DOHH2 (cell line): Measurements from ENCODE around the gene WDR33.

Experiments used
- H3F3A ChIP-seq: fragments of 200-600 bp; sonication (generic), shearing (Covaris generic); 2 replicates; pipeline ENCODE4 v1.6.0; 2016; ENCODE audit warnings: antibody characterized with exemption, mild to moderate bottlenecking; ENCODE audit not compliant: control insufficient read depth, insufficient read depth
- H3K27ac ChIP-seq: fragments of 200-600 bp; sonication (generic); 2 replicates; pipeline ENCODE4 v1.5.1; 2014; ENCODE audit warnings: low read depth, mild to moderate bottlenecking, low read length, moderate library complexity
- H3K27me3 ChIP-seq: fragments of 200-600 bp; sonication (generic); 2 replicates; pipeline ENCODE4 v1.6.1; 2014; ENCODE audit warnings: mild to moderate bottlenecking, low read length, mixed read lengths; ENCODE audit not compliant: control insufficient read depth
- H3K36me3 ChIP-seq: fragments of 200-600 bp; sonication (generic); 2 replicates; pipeline ENCODE4 v1.6.1; 2014; ENCODE audit warnings: mild to moderate bottlenecking, low read length, moderate library complexity, mixed read lengths; ENCODE audit not compliant: control insufficient read depth
- H3K4me1 ChIP-seq: fragments of 200-600 bp; sonication (generic); 2 replicates; pipeline ENCODE4 v1.6.1; 2014; ENCODE audit warnings: mild to moderate bottlenecking, low read length, mixed read lengths; ENCODE audit not compliant: control insufficient read depth
- H3K4me2 ChIP-seq: fragments of 200-600 bp; sonication (generic); 2 replicates; pipeline ENCODE4 v1.6.0; 2014; ENCODE audit warnings: mild to moderate bottlenecking, low read length, moderate library complexity
- H3K4me3 ChIP-seq: fragments of 200-600 bp; sonication (generic); 2 replicates; pipeline ENCODE4 v1.5.1; 2014; ENCODE audit warnings: mild to moderate bottlenecking, low read length, mixed read lengths
- H3K79me2 ChIP-seq: fragments of 200-600 bp; sonication (generic); 2 replicates; pipeline ENCODE4 v1.6.1; 2014; ENCODE audit warnings: mild to moderate bottlenecking, low read length, mixed read lengths; ENCODE audit not compliant: control insufficient read depth
- H3K9me2 ChIP-seq: fragments of 200-600 bp; sonication (generic); replicated peaks from 2 replicates; pipeline ENCODE4 v1.6.1; 2014; ENCODE audit warnings: mild to moderate bottlenecking, low read length, mixed read lengths; ENCODE audit not compliant: control insufficient read depth
- H3K9me3 ChIP-seq: fragments of 200-600 bp; sonication (generic); 2 replicates; pipeline ENCODE4 v1.6.1; 2014; ENCODE audit warnings: antibody characterized with exemption, low read length, mixed read lengths; ENCODE audit not compliant: control insufficient read depth, insufficient read depth
- H4K20me1 ChIP-seq: fragments of 200-600 bp; sonication (generic); 2 replicates; pipeline ENCODE4 v1.6.0; 2014; ENCODE audit warnings: low read depth, mild to moderate bottlenecking, antibody characterized with exemption, low read length, moderate library complexity; ENCODE audit not compliant: control insufficient read depth, insufficient read depth
- EZH2phosphoT487 ChIP-seq: fragments of 200-600 bp; sonication (generic); IDR thresholded peaks from 2 replicates; pipeline ENCODE4 v1.6.1; 2017; ENCODE audit warnings: borderline replicate concordance, mild to moderate bottlenecking, antibody characterized with exemption, low read length, moderate library complexity, mixed read lengths
- TF ChIP-seq, protein P1 (sequence below): fragments of 200-600 bp; sonication (generic); IDR thresholded peaks from one replicate; pipeline ENCODE4 v1.5.1; 2014; ENCODE audit warnings: antibody characterized with exemption, mild to moderate bottlenecking, low read depth, low read length; ENCODE audit not compliant: poor library complexity, severe bottlenecking

WDR33 gene

DNA sequence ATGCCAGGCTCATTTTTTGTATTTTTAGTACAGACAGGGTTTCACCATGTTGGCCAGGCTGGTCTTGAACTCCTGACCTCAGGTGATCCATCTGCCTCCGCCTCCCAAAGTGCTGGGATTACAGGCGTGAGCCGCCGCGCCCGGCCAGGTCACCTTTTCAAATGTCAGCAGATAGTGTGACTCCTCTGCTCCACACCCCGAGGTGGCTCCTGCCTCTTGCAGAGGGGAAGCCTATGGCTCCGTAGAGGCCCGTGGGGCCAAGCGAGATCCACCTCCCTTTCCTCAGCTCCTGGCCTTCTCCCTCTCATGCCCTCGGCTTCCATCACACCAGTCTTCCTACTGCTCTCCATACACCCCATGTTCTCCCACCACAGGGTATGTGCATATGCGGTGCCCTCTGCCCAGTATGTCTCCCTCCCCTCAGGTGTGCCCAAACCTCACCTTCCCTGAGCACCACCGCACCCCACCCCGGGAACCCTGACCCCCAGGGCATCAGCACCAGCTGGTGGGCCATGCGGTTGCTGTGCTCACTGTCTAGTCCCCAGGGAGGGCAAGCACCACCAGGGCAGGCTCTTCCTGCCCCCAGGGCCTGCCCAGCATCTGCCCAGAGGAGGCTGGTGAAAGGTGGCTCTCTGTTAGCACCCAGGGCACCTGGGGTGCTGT is 154.3 kb downstream of the WDR33 start:
- TF ChIP-seq EZH2phosphoT487: no peak
- TF ChIP-seq, protein P1, sequence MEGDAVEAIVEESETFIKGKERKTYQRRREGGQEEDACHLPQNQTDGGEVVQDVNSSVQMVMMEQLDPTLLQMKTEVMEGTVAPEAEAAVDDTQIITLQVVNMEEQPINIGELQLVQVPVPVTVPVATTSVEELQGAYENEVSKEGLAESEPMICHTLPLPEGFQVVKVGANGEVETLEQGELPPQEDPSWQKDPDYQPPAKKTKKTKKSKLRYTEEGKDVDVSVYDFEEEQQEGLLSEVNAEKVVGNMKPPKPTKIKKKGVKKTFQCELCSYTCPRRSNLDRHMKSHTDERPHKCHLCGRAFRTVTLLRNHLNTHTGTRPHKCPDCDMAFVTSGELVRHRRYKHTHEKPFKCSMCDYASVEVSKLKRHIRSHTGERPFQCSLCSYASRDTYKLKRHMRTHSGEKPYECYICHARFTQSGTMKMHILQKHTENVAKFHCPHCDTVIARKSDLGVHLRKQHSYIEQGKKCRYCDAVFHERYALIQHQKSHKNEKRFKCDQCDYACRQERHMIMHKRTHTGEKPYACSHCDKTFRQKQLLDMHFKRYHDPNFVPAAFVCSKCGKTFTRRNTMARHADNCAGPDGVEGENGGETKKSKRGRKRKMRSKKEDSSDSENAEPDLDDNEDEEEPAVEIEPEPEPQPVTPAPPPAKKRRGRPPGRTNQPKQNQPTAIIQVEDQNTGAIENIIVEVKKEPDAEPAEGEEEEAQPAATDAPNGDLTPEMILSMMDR: no peak
- H3K4me1 ChIP-seq: peaks cover 18% of the 10 kb centered on the region

DNA sequence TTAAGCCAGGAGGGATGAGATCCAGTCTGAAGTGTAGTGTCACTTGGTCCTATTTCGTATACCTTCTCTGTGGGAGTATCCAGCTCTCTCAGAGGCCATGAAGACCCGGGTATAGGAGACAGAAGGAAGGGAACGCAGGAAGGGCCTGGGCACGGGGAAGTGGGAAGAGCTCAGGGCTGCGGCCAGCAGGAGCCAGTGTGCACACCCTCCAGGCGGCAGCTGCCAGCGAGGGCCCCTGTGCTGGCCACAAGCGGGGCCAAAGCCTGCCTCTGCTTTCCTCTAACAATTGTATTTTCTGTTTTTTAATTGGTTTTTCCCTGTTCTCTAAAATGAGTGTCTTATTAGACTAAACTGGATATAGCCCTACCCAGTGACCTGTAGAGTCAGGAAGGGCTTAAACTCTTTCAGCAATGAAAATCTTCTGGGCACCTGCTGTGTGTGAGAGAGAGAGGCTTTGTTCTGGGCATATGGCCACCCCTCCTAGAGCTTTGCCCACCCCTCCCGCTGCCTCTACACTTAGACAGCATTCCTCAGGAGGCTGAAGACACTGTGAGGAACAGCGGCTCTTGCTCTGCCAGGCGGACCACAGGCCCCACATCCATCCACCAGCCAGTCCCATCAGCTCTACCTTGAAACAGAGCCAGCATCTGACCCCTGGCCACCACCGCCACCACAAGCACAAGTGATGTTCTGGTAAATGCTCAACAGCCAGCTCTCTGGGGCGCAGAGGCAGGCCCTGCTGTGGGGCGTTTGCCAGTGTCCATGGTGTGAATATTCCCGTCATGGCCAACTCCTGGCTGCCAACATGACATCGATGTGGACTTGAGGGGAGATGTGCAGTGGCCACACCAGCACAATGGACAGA is 155.5 kb downstream of the WDR33 start:
- no peak overlapping the region for H3K4me3 ChIP-seq
- no peaks in the 10 kb centered on the region for H4K20me1 ChIP-seq
- no peaks in the 10 kb centered on the region for H3K9me3 ChIP-seq
- H3K27ac ChIP-seq: no peak overlapping the region
- no peaks in the 10 kb centered on the region for H3K79me2 ChIP-seq
- H3K9me2 ChIP-seq: no peaks in the 10 kb centered on the region
- peaks cover 20% of the 10 kb centered on the region for H3K4me1 ChIP-seq
- H3K27me3 ChIP-seq: no peaks in the 10 kb centered on the region
- H3K4me2 ChIP-seq: no peak overlapping the region
- H3K36me3 ChIP-seq: no peaks in the 10 kb centered on the region
- TF ChIP-seq, protein P1: no peak
- TF ChIP-seq EZH2phosphoT487: no peak
- H3F3A ChIP-seq: no peaks in the 10 kb centered on the region; the same call in 1 of the 2 replicates

More for the DNA sequence above, 154.3 kb downstream of the WDR33 start:
- Histone ChIP-seq H3K4me3 (no peak overlapping the region), H3F3A (no peaks in the 10 kb centered on the region; the same call in 1 of the 2 replicates), H3K27me3 (no peaks in the 10 kb centered on the region), H3K27ac (no peak overlapping the region), H3K4me2 (no peak overlapping the region), H3K9me2 (no peaks in the 10 kb centered on the region), H4K20me1 (no peaks in the 10 kb centered on the region), H3K36me3 (no peaks in the 10 kb centered on the region), H3K9me3 (no peaks in the 10 kb centered on the region), H3K79me2 (no peaks in the 10 kb centered on the region)

DNA sequence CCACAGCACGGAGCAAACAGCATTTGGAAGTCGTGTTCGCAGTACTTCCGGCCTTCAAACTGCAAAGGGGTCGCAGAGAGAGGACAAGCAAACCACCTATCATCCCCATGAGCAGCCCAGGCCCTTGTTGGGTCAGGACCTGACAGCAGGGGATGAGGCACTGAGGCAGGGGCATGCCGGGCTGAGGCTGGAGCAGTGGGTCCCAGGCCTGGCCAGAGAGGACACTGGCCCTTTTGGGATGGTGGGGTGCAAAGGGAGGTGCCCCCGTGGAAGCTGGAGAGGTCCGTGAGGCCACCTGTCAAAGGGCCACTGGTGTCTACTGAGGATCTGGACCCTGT is 156.2 kb downstream of the WDR33 start:
- H3K79me2 ChIP-seq: no peaks in the 10 kb centered on the region
- H4K20me1 ChIP-seq: no peaks in the 10 kb centered on the region
- no peaks in the 10 kb centered on the region for H3K27me3 ChIP-seq
- H3K36me3 ChIP-seq: no peaks in the 10 kb centered on the region
- peaks cover 22% of the 10 kb centered on the region for H3K4me1 ChIP-seq
- no peaks in the 10 kb centered on the region; the same call in 1 of the 2 replicates for H3F3A ChIP-seq
- no peak overlapping the region for H3K27ac ChIP-seq
- TF ChIP-seq, protein P1: no peak
- TF ChIP-seq EZH2phosphoT487: no peak
- no peak overlapping the region for H3K4me3 ChIP-seq
- H3K4me2 ChIP-seq: no peak overlapping the region
- no peaks in the 10 kb centered on the region for H3K9me3 ChIP-seq
- no peaks in the 10 kb centered on the region for H3K9me2 ChIP-seq
